HL-60 (cell line): ENCODE data around the gene CDC42EP3.

Experiments used
- DNase-seq, 2 experiments: peaks; one replicate each; pipeline ENCODE4 v3.0.0-alpha.2; 2010 to 2020; ENCODE audit warnings: low read depth in 1 of 2, low spot score in 1 of 2
- H3K27ac ChIP-seq: fragments of 250-450 bp; sonication (Bioruptor Pico); replicated peaks from 2 replicates; pipeline ENCODE4 v1.5.1; 2020; ENCODE audit warnings: mild to moderate bottlenecking, moderate library complexity
- H3K27me3 ChIP-seq: fragments of 250-450 bp; sonication (Bioruptor Pico); 2 replicates; pipeline ENCODE4 v1.5.1; 2021; ENCODE audit warnings: mild to moderate bottlenecking, moderate library complexity; ENCODE audit not compliant: insufficient read depth, poor library complexity, severe bottlenecking
- H3K4me3 ChIP-seq: replicated peaks from 2 replicates; pipeline ENCODE4 v1.5.1; 2011; ENCODE audit warnings: mild to moderate bottlenecking, control low read depth, low read length; ENCODE audit not compliant: insufficient read depth
- GABPA ChIP-seq: IDR thresholded peaks from 2 replicates; pipeline ENCODE4 v1.6.1; 2012; ENCODE audit warnings: low read depth
- POLR2AphosphoS5 ChIP-seq: IDR thresholded peaks from 2 replicates; pipeline ENCODE4 v1.6.1; 2012; ENCODE audit warnings: low read depth
- SPI1 ChIP-seq: IDR thresholded peaks from 2 replicates; pipeline ENCODE4 v1.6.1; 2012; ENCODE audit warnings: low read depth, mild to moderate bottlenecking, borderline replicate concordance
- TF ChIP-seq, protein P1 (sequence below): IDR thresholded peaks from one replicate; pipeline ENCODE4 v1.5.1; 2011; ENCODE audit warnings: low read length, control low read depth, inconsistent platforms; ENCODE audit not compliant: insufficient read depth
- TF ChIP-seq, protein P2 (sequence below): IDR thresholded peaks from 2 replicates; pipeline ENCODE4 v1.6.1; 2012; ENCODE audit warnings: low read depth; ENCODE audit not compliant: insufficient replicate concordance

The CDC42EP3 gene

DNA sequence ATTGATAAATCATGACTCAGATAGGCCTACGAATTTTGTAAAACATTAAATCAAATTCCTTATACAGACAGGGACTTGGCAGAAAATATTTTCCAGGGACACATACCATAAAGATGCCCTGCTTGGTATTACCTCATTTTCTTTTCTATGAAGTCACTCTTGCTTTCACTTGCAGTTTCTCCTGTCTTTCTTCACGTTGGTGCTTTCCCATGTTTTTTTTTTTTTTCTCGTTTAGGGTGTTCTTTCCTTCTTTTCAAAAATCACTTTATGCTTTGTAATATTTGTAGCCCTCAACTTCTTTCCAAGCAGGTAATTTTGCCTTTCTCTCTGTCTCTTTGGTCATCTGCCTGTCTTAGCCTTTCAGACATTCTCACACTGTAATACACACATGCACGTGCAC lies 40.7 kb downstream of the CDC42EP3 start:
- no peak for DNase-seq
- H3K27me3 ChIP-seq = no peaks in the 10 kb centered on the region
- no peak overlapping the region for H3K27ac ChIP-seq
- H3K4me3 ChIP-seq = no peak overlapping the region
- TF ChIP-seq POLR2AphosphoS5 (no peak), GABPA (no peak), SPI1 (no peak)
- TF ChIP-seq, protein P1, sequence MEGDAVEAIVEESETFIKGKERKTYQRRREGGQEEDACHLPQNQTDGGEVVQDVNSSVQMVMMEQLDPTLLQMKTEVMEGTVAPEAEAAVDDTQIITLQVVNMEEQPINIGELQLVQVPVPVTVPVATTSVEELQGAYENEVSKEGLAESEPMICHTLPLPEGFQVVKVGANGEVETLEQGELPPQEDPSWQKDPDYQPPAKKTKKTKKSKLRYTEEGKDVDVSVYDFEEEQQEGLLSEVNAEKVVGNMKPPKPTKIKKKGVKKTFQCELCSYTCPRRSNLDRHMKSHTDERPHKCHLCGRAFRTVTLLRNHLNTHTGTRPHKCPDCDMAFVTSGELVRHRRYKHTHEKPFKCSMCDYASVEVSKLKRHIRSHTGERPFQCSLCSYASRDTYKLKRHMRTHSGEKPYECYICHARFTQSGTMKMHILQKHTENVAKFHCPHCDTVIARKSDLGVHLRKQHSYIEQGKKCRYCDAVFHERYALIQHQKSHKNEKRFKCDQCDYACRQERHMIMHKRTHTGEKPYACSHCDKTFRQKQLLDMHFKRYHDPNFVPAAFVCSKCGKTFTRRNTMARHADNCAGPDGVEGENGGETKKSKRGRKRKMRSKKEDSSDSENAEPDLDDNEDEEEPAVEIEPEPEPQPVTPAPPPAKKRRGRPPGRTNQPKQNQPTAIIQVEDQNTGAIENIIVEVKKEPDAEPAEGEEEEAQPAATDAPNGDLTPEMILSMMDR = no peak
- TF ChIP-seq, protein P2, sequence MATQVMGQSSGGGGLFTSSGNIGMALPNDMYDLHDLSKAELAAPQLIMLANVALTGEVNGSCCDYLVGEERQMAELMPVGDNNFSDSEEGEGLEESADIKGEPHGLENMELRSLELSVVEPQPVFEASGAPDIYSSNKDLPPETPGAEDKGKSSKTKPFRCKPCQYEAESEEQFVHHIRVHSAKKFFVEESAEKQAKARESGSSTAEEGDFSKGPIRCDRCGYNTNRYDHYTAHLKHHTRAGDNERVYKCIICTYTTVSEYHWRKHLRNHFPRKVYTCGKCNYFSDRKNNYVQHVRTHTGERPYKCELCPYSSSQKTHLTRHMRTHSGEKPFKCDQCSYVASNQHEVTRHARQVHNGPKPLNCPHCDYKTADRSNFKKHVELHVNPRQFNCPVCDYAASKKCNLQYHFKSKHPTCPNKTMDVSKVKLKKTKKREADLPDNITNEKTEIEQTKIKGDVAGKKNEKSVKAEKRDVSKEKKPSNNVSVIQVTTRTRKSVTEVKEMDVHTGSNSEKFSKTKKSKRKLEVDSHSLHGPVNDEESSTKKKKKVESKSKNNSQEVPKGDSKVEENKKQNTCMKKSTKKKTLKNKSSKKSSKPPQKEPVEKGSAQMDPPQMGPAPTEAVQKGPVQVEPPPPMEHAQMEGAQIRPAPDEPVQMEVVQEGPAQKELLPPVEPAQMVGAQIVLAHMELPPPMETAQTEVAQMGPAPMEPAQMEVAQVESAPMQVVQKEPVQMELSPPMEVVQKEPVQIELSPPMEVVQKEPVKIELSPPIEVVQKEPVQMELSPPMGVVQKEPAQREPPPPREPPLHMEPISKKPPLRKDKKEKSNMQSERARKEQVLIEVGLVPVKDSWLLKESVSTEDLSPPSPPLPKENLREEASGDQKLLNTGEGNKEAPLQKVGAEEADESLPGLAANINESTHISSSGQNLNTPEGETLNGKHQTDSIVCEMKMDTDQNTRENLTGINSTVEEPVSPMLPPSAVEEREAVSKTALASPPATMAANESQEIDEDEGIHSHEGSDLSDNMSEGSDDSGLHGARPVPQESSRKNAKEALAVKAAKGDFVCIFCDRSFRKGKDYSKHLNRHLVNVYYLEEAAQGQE = no peak

DNA sequence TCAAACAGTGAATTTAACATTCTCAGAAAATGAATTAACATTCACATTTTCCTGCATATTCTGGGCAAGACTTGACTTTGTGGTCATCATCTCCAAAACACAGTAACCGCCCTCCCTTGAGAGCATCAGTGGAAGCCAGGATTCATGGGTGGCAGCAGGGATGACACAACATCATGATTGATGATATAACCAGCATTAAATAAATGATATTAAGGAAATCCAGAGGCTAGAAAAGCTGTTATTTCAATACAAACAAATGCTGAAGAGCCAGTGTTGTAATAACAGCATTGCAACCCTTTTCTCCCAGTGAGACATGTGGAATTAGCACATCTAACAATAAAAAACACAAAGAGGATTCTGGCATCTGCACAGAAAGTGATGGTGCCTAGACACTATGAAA lies 41.1 kb downstream of the CDC42EP3 start:
- TF ChIP-seq SPI1 (no peak), GABPA (no peak), POLR2AphosphoS5 (no peak)
- TF ChIP-seq, protein P1 = no peak
- TF ChIP-seq, protein P2 = no peak
- no peak overlapping the region for H3K4me3 ChIP-seq
- H3K27ac ChIP-seq = no peak overlapping the region
- H3K27me3 ChIP-seq = no peaks in the 10 kb centered on the region
- no peak for DNase-seq

DNA sequence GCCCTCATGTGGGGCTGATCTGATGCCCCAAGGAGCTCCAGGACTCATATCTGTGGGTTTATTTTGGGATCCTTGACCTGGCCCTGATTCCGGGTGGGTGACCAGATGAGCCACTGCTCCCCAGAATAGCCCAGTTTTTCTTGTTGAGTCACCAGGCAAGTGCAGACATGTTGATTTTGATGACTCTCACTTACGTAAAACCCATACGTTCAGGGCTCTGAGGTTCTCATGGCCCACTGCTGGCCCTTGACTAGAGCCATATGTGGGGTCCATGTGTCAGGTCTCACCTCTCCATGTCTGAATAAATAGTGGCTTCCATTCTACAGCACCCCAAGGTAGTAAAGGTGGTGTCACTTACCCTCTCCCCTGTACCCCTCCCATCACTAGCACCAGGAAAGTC lies 41.9 kb downstream of the CDC42EP3 start:
- TF ChIP-seq, protein P1 = no peak
- no peak for TF ChIP-seq POLR2AphosphoS5
- TF ChIP-seq, protein P2 = no peak
- Histone ChIP-seq H3K27ac (no peak overlapping the region), H3K4me3 (no peak overlapping the region), H3K27me3 (no peaks in the 10 kb centered on the region)
- DNase-seq = no peak
